Skin epidermis (tissue), 12 donors: Measurements from ENCODE around the gene PKD2.
A peak's percentile ranks its signal among the peaks of the same experiment; 100 is the strongest.
"Not testable (repeated sequence)": the region's sequence is repeated elsewhere in the genome, so short reads cannot be mapped to it uniquely, and the experiment has no call there.

ENCODE experiments used
- H3K27ac ChIP-seq, 21 experiments: fragments of 200-600 bp; sonication (generic) in 11 of 21; one replicate each; pipeline ENCODE4 v1.5.0; 2020; ENCODE audit warnings: mild to moderate bottlenecking in 3 of 21, inconsistent platforms in 2 of 21, moderate library complexity in 2 of 21
- H3K4me3 ChIP-seq, 7 experiments: fragments of 200-600 bp; sonication (generic) in 2 of 7; one replicate each; pipeline ENCODE4 v1.5.0; 2020; ENCODE audit warnings: inconsistent platforms in 2 of 7, mild to moderate bottlenecking in 2 of 7, moderate library complexity in 1 of 7

The PKD2 gene

DNA sequence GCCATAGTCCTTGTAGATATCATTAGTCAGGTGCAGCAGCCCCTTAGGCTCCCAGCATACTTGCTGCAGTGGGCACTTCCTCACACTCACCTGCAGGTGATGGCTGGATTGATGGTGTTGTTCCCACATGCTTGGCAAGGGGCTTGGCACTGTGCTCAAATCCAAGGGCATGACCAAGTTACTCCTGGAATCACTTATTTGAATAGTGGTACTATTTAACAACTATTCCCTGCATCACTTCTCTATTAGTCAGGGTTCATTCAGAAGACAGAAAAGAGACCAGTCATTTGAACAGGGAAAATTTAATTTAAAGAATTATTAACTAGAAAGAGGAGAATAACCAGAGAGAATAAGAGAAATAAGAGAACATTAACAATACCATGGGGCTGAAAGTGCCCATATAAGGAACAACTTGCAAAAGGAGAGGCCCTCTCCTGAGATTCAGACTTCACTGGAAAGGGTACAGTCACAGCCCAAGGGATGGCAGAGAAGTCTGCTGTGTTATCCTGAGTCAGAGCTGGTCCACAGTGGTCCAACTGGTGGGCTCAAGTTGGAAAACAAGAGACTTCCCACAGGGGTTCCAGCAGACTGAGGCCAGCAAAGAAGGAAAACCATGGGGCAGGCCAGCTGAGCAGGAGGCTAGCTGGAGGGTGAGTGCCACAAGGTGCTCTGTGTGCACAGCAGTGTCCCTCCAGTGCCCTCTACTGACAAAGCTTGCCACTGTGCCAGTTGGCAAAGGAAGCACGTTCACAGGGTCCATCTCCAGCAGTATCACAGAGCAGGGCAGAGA is 22.1 kb upstream of the PKD2 start:
- Histone ChIP-seq H3K4me3 (no peak overlapping the region), H3K27ac (no peak overlapping the region)

GRCh38 chr4:87985887-87986200 is 21.6 kb upstream of the PKD2 start:
- Histone ChIP-seq H3K27ac (no peak overlapping the region), H3K4me3 (no peak overlapping the region)

GRCh38 chr4:87986508-87986907 is 20.9 kb upstream of the PKD2 start:
- Histone ChIP-seq H3K4me3 (no peak overlapping the region), H3K27ac (no peak overlapping the region)

- no peak overlapping the region for H3K27ac ChIP-seq
- H3K4me3 ChIP-seq = no peak overlapping the region
Observed at GRCh38 chr4:87989765-87990164, 17.7 kb upstream of the PKD2 start.

- H3K4me3 ChIP-seq = no peak overlapping the region
- no peak overlapping the region for H3K27ac ChIP-seq
Observed at GRCh38 chr4:87995435-87995834, 12.0 kb upstream of the PKD2 start.

DNA sequence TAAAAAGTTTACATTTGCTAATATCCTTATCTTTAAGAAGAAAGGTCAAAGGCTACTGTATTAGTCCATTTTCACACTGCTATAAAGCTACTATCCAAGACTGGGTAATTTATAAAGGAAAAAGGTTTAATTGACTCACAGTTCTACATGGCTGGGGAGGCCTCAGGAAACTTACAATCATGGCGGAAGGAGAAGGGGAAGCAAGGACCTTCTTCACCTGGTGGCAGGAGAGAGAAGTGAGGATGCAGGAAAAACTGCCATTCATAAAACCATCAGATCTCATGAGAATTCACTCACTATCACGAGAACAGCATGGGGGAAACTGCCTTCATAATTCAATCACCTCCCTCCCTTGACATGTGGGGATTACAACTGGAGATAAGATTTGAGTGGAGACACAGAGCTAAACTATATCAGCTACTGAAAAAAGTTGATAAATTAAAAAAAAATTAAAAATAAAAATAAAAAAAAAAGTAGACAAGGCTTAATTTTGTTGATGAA is 8.2 kb upstream of the PKD2 start:
- not testable (repeated sequence) for H3K4me3 ChIP-seq, H3K27ac ChIP-seq

DNA sequence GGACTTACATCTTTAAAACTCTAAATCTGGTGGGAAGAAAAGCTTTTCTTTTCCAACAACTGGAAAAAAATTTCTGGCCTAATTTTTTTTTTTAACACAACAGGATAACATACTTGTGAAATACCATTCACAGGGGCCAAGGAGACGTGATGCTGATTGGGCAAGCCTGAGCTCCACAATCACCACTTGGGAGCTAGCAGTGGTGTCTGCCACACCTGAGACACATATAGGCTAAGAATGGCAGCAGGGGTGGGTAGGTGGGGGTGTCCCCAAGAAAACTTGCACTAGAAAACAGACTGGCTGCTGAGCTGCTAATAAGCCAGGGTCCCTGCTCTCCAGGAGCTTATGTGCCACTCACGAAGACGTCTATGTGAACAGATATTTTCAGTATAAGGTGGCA is 5.6 kb upstream of the PKD2 start:
- no peak overlapping the region for H3K27ac ChIP-seq
- H3K4me3 ChIP-seq = no peak overlapping the region

DNA sequence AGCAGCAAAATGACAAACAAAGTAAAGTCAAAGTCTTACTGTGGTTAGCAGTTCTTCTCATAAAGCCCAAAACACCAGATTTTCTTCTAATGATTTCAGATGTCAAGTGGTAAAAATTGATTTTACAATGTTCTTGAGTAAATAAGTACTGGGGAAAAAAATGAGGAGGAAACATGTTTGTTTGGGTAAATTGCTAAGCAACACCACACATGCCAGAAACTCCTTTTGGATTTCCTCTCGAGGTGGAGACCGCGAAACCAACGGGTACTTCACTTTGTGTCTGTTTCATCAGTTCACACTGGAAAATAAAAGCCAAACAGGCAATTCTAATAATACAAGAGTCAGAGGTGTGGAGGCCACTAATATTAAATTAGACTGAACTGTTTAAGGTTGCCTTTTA is 4.6 kb upstream of the PKD2 start:
- Histone ChIP-seq H3K4me3 (no peak overlapping the region), H3K27ac (peak overlapping the region in 2 of 21 experiments; percentile 9 to 47)

GRCh38 chr4:88003261-88003660 is 4.2 kb upstream of the PKD2 start:
- Histone ChIP-seq H3K4me3 (no peak overlapping the region), H3K27ac (peak overlapping the region in 2 of 21 experiments; percentile 9 to 47)

DNA sequence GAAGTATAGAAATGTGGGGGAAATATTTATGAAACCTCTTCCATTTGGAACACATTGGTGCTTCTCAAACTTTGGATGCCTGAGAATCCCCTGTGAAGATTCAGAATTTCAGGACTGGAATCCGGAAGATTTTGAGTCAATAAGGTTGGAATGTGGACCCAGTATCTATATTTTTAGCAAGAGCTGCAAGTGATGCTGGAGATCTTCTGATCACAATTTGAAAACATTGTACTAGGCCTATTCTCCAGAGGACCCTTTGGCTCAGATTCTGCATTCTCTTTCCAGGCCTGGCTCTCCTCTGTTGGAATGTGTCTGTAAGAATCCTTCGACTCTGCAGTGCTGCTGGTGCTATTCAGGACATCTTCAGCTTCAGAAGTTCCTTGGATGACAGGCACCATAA is 2.4 kb upstream of the PKD2 start:
- no peak overlapping the region for H3K4me3 ChIP-seq
- peak overlapping the region in 1 of 21 experiments; percentile 10 for H3K27ac ChIP-seq

DNA sequence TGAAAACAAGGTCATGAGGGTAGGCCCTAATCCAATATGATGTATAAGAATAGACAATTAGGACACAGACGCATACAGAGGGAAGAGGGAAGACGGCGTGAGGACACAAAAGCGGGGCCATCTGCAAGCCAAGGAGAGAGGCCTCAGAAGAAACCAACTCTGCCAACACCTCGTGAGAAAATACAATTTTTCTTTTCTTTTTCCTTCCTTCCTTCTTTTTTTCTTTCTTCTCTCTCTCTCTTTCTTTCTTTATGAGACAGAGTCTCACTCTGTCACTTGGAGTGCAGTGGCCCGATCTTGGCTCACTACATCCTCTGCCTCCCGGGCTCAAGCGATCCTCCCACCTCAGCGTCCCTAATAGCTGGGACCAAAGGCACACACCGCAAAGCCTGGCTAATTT is 1.5 kb upstream of the PKD2 start:
- Histone ChIP-seq H3K27ac (no peak overlapping the region), H3K4me3 (no peak overlapping the region)

- Histone ChIP-seq H3K27ac (peak overlapping the region in 9 of 21 experiments; percentile 19 to 87 (median 47)), H3K4me3 (peak overlapping the region; percentile 70 to 96 (median 85))
Observed at GRCh38 chr4:88006956-88007303, 505 bp upstream of the PKD2 start.

GRCh38 chr4:88008122-88008742 is 797 bp downstream of the PKD2 start:
- peak overlapping the region; percentile 70 to 96 (median 85) for H3K4me3 ChIP-seq
- peak overlapping the region in 18 of 21 experiments; percentile 37 to 88 (median 76) for H3K27ac ChIP-seq

- Histone ChIP-seq H3K4me3 (peak overlapping the region; percentile 70 to 96 (median 85)), H3K27ac (peak overlapping the region in 2 of 21 experiments; percentile 79 to 88)
Observed at GRCh38 chr4:88008743-88009171, 1.3 kb downstream of the PKD2 start.

- Histone ChIP-seq H3K27ac (no peak overlapping the region), H3K4me3 (no peak overlapping the region)
Observed at GRCh38 chr4:88009871-88010270, 2.4 kb downstream of the PKD2 start.

DNA sequence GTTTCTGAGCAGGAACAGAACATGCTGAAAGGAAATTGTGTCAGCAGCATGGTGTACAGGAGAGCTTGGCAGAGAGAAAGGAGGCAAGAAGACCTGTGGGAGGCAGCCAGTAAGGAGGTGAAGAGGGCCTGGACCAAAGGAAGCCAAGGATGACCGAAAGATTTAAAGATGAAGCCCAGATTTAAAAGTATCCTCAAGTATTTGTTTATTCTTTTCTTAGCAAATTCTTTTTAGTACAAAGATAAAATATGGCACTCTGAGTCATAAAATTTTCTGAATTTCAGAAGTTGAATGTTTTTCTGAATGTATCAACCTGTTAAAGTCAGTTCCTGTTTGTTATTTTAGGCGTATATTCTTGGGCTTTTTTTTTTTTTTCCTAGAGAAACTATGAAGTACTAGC is 3.5 kb downstream of the PKD2 start:
- Histone ChIP-seq H3K27ac (no peak overlapping the region), H3K4me3 (no peak overlapping the region)

DNA sequence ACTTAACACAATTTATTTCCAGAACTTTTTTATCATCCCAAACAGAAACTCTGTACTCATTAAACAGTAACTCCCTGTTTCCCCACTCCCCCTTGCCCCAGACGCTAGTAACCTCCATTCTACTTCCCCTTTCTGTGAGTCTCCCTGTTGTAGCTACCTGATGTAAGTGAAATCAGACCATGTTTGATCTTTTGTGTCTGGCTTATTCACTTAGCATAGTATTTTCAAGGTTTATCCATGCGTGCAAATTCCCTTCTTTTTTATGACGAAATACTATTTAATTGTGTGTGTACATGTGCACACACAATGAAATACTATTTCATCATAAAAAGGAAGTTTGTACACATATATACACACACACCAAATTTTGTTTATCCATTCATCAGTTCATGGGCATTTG is 5.2 kb downstream of the PKD2 start:
- no peak overlapping the region for H3K4me3 ChIP-seq
- H3K27ac ChIP-seq = no peak overlapping the region

DNA sequence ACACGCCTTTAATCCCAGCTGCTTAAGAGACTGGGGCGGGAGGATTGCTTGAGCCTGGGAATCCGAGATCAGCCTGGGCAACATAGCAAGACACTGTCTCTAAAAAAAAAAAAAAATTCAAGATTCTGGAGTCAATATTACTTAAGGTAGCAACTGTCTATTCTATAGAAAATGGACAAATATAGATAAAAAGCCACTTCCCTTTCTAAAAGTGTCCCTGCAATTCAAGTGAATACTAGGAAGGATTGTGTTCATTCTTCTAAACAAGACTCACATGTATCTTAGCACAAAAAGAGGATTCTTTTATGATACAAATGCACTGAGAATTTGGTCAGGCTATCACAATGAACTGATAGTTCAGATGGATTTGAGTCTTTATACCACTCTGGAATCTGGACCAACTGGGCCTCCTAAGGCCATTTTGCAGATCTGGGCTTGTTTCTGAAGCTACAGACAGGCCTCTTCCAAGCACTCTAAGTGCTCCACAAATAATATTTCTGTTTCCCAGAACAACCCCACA is 7.0 kb downstream of the PKD2 start:
- H3K27ac ChIP-seq = no peak overlapping the region
- H3K4me3 ChIP-seq = no peak overlapping the region

DNA sequence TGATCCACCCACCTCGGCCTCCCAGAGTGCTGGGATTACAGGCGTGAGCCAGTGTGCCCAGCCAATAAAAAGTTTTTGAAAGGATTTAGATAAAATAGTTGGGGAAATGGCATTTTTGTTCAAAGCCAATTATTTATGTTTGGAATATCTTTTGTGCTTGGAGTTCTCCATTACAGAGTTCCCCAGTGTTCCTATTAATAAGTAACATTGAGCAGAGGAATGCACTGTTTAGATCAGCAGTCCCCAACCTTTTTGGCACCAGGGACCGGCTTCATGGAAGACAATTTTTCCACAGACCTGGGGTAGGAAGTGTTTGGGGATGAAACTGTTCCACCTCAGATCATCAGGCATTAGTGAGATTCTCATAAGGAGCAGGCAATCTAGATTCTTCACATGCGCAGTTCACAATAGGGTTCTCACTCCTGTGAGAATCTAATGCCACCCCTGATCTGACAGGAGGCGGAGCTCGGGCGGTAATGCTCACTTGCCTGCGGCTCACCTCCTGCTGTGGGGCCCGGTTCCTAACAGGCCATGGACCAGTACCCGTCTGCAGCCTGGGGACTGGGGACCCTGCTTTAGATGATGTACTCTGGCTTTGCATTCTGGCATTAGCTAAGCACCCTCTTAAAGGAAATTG is 8.3 kb downstream of the PKD2 start:
- H3K27ac ChIP-seq = no peak overlapping the region

DNA sequence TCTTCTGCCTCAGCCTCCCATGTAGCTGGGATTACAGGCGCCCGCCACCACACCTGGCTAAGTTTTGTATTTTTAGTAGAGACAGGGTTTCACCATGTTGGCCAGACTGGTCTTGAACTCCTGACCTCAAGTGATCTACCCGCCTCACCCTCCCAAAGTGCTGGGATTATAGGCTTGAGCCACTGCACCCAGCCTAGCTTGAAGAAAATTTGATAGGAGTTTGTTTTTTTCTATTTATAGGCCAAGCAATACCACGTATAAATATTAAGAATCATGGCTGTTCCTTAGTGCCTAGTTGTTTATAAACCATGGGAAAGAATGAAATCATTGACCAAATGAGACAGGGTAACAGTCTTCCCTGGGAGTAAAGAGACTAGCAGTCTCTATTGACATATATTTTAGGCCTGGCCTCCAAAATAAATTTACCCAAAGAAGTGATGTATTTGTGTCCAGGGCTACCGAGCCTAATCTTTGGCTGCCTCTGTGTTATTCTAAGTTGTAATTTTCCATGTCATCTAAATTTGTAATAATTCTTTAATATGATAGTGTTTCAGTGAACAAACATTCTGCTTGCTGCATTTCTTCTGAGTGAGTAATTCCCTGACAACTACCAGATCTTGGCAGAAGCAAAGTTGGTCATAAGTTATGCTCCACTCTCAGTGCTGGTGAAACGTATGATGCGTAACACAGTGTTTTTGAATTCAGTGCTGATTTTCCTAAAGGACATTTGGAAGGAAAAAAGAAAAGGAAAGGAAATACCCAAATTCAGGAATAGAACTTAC is 10.3 kb downstream of the PKD2 start:
- H3K4me3 ChIP-seq = no peak overlapping the region
- H3K27ac ChIP-seq = peak overlapping the region in 12 of 21 experiments; percentile 3 to 75 (median 38)

More for the DNA sequence above, 8.3 kb downstream of the PKD2 start:
- no peak overlapping the region for H3K4me3 ChIP-seq
